Bronchial epithelial cell (primary cell): ENCODE measurements around the gene WDR47. TPM values are rescaled to one million over a fixed set of nuclear protein-coding genes. Genes with fewer than 3 reads are reported as not detected.
A peak's percentile ranks its signal among the peaks of the same experiment; 100 is the strongest.

Experiments used
- DNase-seq: peaks from one replicate; pipeline ENCODE4 v3.0.0-alpha.2; 2010; ENCODE audit warnings: low read depth
- FAIRE-seq: peaks from 2 replicates; lab custom pipeline; 2011; peaks lifted over from hg19 to GRCh38; lab: Jason Lieb, UNC
- H3K27me3 ChIP-seq: 2 replicates; pipeline ENCODE4 v1.5.1; 2011; ENCODE audit warnings: low read length; ENCODE audit not compliant: control insufficient read depth, insufficient read depth
- H3K36me3 ChIP-seq: 2 replicates; pipeline ENCODE4 v1.5.1; 2011; ENCODE audit warnings: low read length; ENCODE audit not compliant: control insufficient read depth, insufficient read depth
- H3K4me3 ChIP-seq: 2 replicates; pipeline ENCODE4 v1.5.1; 2011; ENCODE audit warnings: mild to moderate bottlenecking, low read depth, low read length, control low read depth
- total RNA-seq: library from RNA; depleted of rRNA; stranded (reverse); fragments of >200 nt; gene quantifications from 2 replicates; pipeline ENCODE4 v1.2.1, GENCODE V29; 2014
- TF ChIP-seq, protein P1 (sequence below): IDR thresholded peaks from 2 replicates; pipeline ENCODE4 v1.5.1; 2011; ENCODE audit warnings: mild to moderate bottlenecking, moderate library complexity, low read length, control low read depth, inconsistent platforms; ENCODE audit not compliant: insufficient read depth, severe bottlenecking

The WDR47 gene
- total RNA-seq, 1 donor from 2014 or later: 16.8 TPM

DNA sequence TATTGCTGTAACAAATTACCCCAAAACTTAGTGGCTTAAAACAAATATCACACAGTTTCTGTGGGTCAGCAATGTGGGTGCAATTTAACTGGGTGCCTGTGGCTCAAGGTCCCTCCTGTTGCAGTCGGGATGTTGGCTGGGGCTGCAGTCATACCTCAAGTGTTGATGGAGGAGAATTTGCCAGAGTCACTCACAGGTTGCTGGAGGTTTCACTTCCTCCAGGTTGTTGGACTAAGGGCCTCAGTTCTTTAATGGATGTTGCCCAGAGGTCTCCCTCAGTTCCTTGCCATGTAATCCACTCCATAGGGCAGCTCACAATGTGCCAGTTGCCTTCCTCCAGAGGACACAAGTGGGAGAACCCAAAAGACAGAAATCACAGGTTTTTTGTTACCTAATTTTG, 36.4 kb upstream of the WDR47 start:
- DNase-seq: no peak
- no peak overlapping the region for H3K4me3 ChIP-seq
- no peaks in the 10 kb centered on the region for H3K36me3 ChIP-seq
- no peaks in the 10 kb centered on the region for H3K27me3 ChIP-seq
- TF ChIP-seq, protein P1, sequence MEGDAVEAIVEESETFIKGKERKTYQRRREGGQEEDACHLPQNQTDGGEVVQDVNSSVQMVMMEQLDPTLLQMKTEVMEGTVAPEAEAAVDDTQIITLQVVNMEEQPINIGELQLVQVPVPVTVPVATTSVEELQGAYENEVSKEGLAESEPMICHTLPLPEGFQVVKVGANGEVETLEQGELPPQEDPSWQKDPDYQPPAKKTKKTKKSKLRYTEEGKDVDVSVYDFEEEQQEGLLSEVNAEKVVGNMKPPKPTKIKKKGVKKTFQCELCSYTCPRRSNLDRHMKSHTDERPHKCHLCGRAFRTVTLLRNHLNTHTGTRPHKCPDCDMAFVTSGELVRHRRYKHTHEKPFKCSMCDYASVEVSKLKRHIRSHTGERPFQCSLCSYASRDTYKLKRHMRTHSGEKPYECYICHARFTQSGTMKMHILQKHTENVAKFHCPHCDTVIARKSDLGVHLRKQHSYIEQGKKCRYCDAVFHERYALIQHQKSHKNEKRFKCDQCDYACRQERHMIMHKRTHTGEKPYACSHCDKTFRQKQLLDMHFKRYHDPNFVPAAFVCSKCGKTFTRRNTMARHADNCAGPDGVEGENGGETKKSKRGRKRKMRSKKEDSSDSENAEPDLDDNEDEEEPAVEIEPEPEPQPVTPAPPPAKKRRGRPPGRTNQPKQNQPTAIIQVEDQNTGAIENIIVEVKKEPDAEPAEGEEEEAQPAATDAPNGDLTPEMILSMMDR: no peak
- FAIRE-seq: no peak

DNA sequence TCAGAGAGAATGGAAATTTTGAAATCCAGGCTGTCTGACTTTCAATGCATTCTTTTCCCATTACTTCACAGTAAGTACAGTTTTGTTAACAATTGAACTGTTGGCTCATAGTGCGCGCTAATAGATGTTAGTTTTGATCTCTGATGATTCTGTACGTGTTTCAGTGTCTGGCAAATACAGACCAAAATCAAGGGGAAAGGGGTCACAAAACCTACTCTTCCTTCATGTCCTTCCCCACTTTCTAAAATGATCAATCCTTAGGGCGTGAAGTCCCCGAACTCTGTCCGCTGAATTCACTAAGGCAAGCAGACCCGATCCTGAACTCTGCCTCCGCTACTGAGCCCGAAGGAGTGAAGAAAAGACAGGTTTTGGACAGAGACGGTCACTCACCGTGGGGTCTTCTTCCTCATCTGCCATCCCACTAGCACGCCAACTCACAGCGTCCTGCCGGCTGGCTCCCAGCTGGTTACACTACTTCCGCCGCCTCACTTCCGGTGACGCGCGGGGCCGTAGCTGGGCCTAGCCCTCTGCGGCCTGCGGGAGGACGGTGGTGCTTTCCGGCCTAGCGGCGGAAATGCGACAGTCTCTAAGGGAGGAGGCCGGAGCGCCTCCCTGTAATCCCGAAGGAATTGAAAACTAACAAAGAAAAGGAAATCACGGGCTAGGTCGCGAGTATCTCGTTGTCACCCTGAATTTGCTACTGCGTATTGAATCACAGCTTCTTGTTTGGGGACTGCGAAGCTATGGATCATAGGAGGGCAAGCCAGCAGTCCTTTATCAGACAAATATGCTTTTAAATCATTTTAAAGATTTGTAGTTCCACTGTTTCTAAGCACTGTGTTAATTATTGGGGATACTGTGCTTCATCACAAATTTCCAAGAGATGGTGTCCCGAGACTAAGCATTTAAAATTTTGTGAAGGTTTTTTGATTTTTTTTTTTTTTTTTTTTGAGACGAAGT, 33.9 kb upstream of the WDR47 start, which contains the start of gene TAF13:
Gene TAF13 (minus strand): TSS at position 473 of the 960 bp plus-strand sequence. CDS start 56 bp downstream, at position 417.
- DNase-seq (peak; percentile 87), FAIRE-seq (no peak)
- Histone ChIP-seq H3K4me3 (peak within 1 kb of the TSS; percentile 54), H3K27me3 (no peaks in the 10 kb centered on the region), H3K36me3 (no peaks in the 10 kb centered on the region)
- TF ChIP-seq, protein P1: peak; percentile 46

DNA sequence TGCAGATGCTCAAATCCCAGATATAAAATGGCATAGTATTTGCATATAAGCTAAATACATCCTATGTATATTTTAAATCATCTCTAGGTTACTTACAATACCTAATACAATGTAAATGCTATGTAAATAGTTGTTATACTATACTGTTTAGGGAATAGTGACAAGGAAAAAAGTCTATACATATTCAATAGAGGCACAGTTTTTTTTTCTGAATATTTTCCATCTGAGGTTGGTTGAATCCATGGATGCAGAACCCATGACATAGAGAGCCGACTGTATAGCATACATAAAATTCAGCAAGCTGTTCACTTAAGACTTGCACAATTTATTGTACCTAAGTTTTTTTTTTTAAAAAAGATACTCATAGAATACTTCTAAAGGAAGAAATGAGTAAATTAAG, 27.4 kb upstream of the WDR47 start:
- no peaks in the 10 kb centered on the region for H3K27me3 ChIP-seq
- peaks cover 2% of the 10 kb centered on the region for H3K36me3 ChIP-seq
- DNase-seq (no peak), FAIRE-seq (no peak)
- TF ChIP-seq, protein P1: no peak
- no peak overlapping the region for H3K4me3 ChIP-seq

DNA sequence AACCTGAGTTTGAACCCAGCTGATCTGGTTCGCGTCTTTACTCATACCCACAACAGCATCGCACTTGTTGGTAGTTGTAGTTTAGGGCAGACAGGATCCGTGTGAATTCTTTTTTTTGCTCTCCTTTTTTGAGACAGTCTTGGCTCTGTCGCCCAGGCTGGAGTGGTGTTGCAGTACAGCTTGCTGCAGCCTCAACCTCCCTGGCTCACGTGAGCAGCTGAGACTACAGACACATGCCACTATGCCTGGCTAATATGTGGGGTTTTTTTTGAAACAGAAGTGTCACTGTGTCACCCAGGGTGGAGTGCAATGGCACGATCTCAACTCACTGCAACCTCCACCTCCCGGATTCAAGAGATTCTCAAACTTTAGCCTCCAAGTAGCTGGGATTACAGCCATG, 26.0 kb upstream of the WDR47 start:
- FAIRE-seq (no peak), DNase-seq (no peak)
- TF ChIP-seq, protein P1: no peak
- Histone ChIP-seq H3K27me3 (no peaks in the 10 kb centered on the region), H3K36me3 (peaks cover 2% of the 10 kb centered on the region), H3K4me3 (no peak overlapping the region)

DNA sequence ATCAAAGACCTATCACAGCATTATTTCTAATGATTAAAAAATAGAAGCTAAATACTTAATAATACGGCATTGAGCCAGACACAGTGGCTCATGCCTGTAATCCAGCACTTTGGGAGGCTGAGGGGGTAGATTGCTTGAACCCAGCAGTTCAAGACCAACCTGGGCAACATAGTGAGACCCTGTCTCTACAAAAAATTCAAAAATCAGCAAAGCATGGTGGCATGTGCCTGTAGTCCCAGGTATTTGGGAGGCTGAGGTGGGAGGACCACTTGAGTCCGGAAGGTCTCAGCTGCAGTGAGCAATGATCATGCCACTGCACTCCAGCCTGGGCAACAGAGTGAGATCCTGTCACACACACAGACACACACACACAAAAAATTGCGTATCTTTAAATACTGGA, 23.2 kb upstream of the WDR47 start:
- DNase-seq (no peak), FAIRE-seq (no peak)
- peaks cover 2% of the 10 kb centered on the region for H3K36me3 ChIP-seq
- H3K4me3 ChIP-seq: no peak overlapping the region
- TF ChIP-seq, protein P1: no peak
- no peaks in the 10 kb centered on the region for H3K27me3 ChIP-seq
